GM21367 (cell line): ENCODE data around the gene BRD9.
A peak's percentile ranks its signal among the peaks of the same experiment; 100 is the strongest.
"Not testable (repeated sequence)": the region's sequence is repeated elsewhere in the genome, so short reads cannot be mapped to it uniquely, and the experiment has no call there.

Experiments
- ATAC-seq: cut with Tn5 transposase; IDR thresholded peaks from one replicate; pipeline ENCODE4 v1.9.1; 2021; ENCODE audit not compliant: unreplicated experiment

The BRD9 gene

GRCh38 chr5:892394-893136 is at the start of gene BRD9, which contains the start of gene TRIP13:
BRD9 (minus strand) TSS chr5:892801; CDS start chr5:892657, 144 bp downstream.
TRIP13 (plus strand) TSS chr5:892884; CDS start chr5:892999, 115 bp downstream.
- peak; percentile 95 for ATAC-seq

GRCh38 chr5:940741-941140 is 48.1 kb upstream of the BRD9 start:
- not testable (repeated sequence) for ATAC-seq

GRCh38 chr5:939368-939767 is 46.8 kb upstream of the BRD9 start:
- ATAC-seq: no peak

GRCh38 chr5:937151-937924 is 44.7 kb upstream of the BRD9 start:
- no peak for ATAC-seq

GRCh38 chr5:936149-937144 is 43.8 kb upstream of the BRD9 start:
- ATAC-seq: no peak

GRCh38 chr5:935510-936084 is 43.0 kb upstream of the BRD9 start:
- ATAC-seq: no peak

GRCh38 chr5:934381-934967 is 41.9 kb upstream of the BRD9 start:
- ATAC-seq: not testable (repeated sequence)

GRCh38 chr5:933951-934350 is 41.4 kb upstream of the BRD9 start:
- ATAC-seq: not testable (repeated sequence)

- ATAC-seq: no peak
These were observed 40.8 kb upstream of the BRD9 start for GRCh38 chr5:933251-933861.

GRCh38 chr5:932628-933250 is 40.1 kb upstream of the BRD9 start:
- no peak for ATAC-seq

GRCh38 chr5:932151-932627 is 39.6 kb upstream of the BRD9 start:
- no peak for ATAC-seq

- ATAC-seq: no peak
These were observed 39.1 kb upstream of the BRD9 start for GRCh38 chr5:931570-932145.

- ATAC-seq: no peak
These were observed 38.3 kb upstream of the BRD9 start for GRCh38 chr5:930866-931265.

- no peak for ATAC-seq
These were observed 37.0 kb upstream of the BRD9 start for GRCh38 chr5:929596-929995.

GRCh38 chr5:929182-929581 is 36.6 kb upstream of the BRD9 start:
- ATAC-seq: not testable (repeated sequence)

GRCh38 chr5:927172-928015 is 34.8 kb upstream of the BRD9 start:
- no peak for ATAC-seq

- ATAC-seq: no peak
These were observed 34.0 kb upstream of the BRD9 start for GRCh38 chr5:926417-927171.
